Body of pancreas (tissue), 4 donors: ENCODE results near the gene FAM229A.

Experiments
- CTCF ChIP-seq, 7 experiments: fragments of 450-650 bp in 4 of 7; fragments of 200-600 bp in 3 of 7; sonication (generic) in 3 of 7; IDR thresholded peaks; one replicate each; pipeline ENCODE4 v1.5.1; 2016 to 2019; ENCODE audit warnings: antibody characterized with exemption in 7 of 7
- POLR2A ChIP-seq, 3 donors: fragments of 450-650 bp; IDR thresholded peaks; one replicate each; pipeline ENCODE4 v1.6.1; 2016; ENCODE audit warnings: antibody characterized with exemption in 3 of 3, mild to moderate bottlenecking in 2 of 3

GRCh38 chr1:32338637-32339145 is 23.6 kb downstream of the FAM229A start:
- TF ChIP-seq POLR2A (IDR thresholded peaks at IDR 0.05) (no peak), CTCF (IDR thresholded peaks at IDR 0.05) (no peak)
